Activated effector memory CD4-positive, alpha-beta T cell treated with anti-CD3 and anti-CD28 coated beads, Interleukin-2, amount 50 U/mL, for 16 hours (primary cell): ENCODE results near the gene ARHGEF11.
"Not testable (repeated sequence)": the region's sequence is repeated elsewhere in the genome, so short reads cannot be mapped to it uniquely, and the experiment has no call there.

Source experiments
- DNase-seq: peaks from one replicate; pipeline ENCODE4 v3.0.0-alpha.2; 2020

The ARHGEF11 gene, protein sequence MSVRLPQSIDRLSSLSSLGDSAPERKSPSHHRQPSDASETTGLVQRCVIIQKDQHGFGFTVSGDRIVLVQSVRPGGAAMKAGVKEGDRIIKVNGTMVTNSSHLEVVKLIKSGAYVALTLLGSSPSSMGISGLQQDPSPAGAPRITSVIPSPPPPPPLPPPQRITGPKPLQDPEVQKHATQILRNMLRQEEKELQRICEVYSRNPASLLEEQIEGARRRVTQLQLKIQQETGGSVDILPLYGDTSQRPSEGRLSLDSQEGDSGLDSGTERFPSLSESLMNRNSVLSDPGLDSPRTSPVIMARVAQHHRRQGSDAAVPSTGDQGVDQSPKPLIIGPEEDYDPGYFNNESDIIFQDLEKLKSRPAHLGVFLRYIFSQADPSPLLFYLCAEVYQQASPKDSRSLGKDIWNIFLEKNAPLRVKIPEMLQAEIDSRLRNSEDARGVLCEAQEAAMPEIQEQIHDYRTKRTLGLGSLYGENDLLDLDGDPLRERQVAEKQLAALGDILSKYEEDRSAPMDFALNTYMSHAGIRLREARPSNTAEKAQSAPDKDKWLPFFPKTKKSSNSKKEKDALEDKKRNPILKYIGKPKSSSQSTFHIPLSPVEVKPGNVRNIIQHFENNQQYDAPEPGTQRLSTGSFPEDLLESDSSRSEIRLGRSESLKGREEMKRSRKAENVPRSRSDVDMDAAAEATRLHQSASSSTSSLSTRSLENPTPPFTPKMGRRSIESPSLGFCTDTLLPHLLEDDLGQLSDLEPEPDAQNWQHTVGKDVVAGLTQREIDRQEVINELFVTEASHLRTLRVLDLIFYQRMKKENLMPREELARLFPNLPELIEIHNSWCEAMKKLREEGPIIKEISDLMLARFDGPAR (N-terminal part only)

GRCh38 chr1:157045250-157046218 is at the start of gene ARHGEF11:
TSS of gene ARHGEF11 (minus strand) at chr1:157045742. CDS start at chr1:157044330, 1,412 bp downstream.
- peak; percentile 66 for DNase-seq

DNA sequence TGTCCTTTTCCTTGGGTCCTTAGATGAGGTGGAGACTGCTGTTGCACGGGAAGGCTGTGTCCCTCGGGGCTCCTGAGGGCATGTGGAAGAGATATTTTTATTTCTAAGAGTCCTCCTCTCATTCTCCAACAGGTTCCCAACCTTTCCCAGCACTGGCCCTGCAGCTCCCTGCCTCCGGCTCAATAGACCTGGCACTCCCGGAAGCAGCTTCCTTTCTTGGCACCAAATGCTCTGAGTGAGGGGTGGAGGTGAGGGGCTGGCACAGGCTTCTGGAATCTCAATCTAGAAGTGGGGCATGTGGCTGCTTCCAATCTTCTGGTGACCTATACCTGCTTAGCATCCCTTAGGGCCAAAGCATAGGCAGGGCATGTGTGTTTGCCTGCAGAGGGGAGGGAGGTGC is 49.5 kb upstream of the ARHGEF11 start:
- peak; percentile 22 for DNase-seq

DNA sequence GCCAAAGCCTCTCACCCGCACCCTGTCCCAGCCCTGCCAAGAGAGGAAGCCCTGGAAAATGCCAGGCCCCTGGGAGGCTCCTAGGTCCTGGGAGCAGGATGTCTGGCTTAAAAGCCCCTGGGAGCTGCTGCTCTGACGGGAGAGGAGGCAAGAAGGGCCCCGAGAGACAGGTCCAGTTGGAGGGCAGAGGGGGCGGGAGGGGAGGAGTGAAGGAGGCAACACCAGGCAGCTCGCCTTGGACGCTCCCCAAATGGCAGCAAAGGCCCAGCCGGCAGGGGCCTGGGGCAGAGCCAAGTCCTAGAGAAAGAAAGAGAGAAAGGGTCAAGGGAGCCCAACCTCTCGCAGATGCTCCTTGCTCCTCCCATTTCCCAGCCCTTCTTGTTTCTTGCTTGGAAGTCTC is 47.3 kb upstream of the ARHGEF11 start:
- no peak for DNase-seq

GRCh38 chr1:157091668-157092273 is 46.2 kb upstream of the ARHGEF11 start:
- no peak for DNase-seq

DNA sequence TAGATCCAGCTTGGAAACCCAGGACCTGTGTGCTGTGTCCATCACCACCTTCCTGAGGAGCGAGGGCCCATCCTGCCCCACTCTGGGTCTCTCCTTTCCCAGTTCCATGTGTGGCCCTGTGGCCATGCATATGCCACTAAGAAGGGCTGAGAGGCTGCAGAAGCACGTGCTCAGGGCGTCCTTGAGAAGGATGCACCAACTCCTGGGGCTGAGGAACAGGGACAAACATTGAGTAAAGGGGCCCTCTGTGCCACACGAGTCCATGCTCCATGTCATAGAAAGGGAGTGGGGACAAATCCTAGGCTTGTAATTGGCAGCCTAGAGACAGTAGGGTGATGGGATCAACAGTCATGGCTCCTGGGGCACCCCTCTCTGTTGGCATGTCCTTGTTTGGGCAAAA is 45.6 kb upstream of the ARHGEF11 start:
- no peak for DNase-seq

DNA sequence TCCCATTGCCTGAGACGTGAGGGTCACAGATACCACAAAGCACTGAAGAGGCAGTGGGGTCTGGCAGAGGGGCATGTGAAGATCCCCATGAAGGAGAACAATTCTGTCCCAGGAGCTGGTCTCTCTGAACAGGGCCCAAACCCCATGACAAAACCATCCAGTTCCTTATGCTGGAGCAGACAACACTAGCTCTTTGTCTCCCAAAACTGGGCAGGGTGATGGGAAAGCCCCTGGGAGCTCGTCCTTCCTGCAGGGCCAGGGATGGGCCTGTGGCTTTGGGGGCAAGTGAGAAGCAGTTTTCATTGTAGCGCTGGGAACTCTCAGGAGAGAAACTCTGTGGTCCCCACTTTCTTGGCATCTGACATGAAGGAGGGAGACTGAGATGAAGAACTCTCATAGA is 45.2 kb upstream of the ARHGEF11 start:
- DNase-seq: no peak

GRCh38 chr1:157090196-157090647 is 44.7 kb upstream of the ARHGEF11 start:
- peak; percentile 94 for DNase-seq

DNA sequence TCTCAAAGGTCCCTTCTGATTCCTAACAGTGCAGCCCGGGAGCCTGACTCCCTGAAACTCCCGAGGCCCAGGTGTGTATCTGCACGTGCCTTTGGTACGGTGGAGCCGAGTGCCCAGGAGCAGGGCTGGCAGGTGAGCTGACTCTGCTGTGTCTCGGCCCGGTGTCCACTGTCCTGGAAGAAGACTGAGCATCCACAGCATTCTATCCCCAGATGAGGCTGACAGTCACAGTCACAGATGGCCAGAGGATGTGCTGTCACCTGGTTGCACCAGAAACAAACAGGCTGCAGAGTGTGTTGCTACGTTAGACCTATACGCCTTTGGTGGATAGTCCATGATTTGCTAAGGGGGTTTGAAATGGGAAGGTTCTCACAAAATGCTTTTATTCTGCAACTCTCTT is 44.2 kb upstream of the ARHGEF11 start:
- no peak for DNase-seq

- DNase-seq: no peak
These were observed 43.1 kb upstream of the ARHGEF11 start for GRCh38 chr1:157088607-157089006.

DNA sequence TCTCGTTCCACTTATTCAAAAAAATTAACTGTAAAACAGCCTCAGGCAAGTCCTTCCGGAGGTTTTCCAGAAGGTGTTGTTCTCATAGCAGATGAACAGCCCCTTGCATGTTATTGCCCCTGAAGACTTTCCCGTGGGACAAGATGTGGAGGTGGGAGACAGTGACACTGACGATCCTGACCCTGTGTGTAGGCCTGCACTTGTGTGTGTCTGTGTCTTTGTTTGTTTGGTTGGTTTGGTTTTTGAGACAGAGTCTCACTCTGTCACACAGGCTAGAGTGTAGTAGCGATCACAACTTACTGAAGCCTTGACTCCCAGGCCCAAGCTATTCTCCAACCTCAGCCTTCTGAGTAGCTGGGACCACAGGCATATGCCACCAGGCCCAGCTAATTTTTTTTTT is 41.5 kb upstream of the ARHGEF11 start:
- DNase-seq: no peak

GRCh38 chr1:157086299-157086698 is 40.8 kb upstream of the ARHGEF11 start:
- no peak for DNase-seq

- DNase-seq: no peak
These were observed 39.9 kb upstream of the ARHGEF11 start for GRCh38 chr1:157085421-157085820.

GRCh38 chr1:157084720-157085119 is 39.2 kb upstream of the ARHGEF11 start:
- DNase-seq: no peak

GRCh38 chr1:157081707-157082106 is 36.2 kb upstream of the ARHGEF11 start:
- no peak for DNase-seq

GRCh38 chr1:157080714-157081113 is 35.2 kb upstream of the ARHGEF11 start:
- no peak for DNase-seq

DNA sequence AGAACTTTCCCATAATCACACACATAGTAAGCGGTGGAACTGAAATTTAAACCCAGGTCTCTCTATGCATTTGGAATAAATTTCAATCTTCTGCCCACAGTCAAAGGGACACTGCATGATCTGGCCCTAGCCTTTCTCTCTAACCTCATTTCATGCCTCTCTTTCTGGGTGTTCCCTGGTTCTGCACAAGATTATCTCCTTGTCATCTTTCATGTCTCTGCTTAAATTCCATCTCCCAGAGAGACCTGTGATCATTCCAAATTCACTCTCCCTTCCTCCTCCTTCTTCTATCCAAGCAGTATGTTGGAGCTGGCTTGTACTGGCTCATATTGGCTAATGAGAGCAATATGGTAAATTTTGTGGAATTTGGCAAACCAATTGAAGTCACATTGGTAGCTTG is 31.9 kb upstream of the ARHGEF11 start:
- DNase-seq: no peak

DNA sequence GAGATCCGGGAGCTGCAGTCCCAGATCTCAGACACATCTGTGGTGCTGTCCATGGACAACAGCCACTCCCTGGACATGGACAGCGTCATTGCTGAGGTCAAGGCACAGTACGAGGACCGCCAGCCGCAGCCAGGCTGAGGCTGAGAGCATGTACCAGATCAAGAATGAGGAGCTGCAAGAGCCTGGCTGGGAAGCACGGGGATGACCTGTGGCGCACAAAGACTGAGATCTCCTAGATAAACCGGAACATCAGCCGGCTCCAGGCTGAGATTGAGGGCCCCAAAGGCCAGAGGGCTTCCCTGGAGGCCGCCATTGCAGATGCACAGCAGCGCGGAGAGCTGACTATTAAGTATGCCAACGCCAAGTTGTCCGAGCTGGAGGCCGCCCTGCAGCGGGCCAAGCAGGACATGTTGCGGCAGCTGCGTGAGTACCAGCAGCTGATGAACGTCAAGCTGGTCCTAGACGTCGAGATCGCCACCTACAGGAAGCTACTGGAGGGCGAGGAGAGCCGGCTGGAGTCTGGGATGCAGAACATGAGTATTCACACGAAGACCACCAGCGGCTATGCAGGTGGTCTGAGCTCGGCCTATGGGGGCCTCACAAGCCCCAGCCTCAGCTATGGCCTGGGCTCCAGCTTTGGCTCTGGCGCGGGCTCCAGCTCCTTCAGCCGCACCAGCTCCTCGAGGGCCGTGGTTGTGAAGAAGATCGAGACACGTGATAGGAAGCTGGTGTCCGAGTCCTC is 28.6 kb upstream of the ARHGEF11 start:
- peak; percentile 66 for DNase-seq

- no peak for DNase-seq
These were observed 24.1 kb upstream of the ARHGEF11 start for GRCh38 chr1:157069601-157070000.

DNA sequence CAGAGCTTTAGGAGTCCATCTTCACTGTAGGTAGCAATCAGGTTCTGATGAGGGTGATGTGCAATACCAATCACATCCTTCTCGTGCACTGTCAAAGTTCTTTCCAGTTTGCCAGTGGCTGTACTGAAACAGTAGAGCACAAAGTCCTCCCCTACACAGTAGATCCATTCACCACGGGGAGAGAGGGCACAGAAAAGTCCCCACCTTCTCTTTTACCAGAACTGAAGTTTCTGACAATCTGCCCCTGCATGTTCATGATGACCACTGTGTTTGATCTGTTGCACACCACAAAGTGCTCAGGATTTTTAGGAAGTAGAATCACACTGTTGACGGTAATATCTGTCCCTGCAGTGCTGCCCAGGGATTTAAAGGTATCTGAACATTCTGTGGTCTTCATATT is 13.7 kb upstream of the ARHGEF11 start:
- DNase-seq: not testable (repeated sequence)

DNA sequence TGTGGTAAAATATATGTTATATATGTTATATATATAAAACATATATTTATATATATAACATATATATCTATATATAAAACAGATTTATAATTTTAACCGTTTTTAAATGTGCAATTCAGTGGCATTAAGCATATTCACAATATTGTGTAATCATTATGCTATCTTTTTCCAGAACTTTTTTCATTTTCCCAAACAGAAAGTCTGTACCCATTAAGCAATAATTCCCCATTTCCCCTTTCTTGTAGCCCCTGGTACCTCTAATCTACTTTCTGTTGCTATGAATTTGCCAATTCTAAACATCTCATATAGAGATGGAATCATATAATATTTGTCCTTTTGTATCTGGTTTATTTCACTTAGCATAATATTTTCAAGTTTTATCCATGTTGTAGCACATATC is 10.7 kb upstream of the ARHGEF11 start:
- no peak for DNase-seq

DNA sequence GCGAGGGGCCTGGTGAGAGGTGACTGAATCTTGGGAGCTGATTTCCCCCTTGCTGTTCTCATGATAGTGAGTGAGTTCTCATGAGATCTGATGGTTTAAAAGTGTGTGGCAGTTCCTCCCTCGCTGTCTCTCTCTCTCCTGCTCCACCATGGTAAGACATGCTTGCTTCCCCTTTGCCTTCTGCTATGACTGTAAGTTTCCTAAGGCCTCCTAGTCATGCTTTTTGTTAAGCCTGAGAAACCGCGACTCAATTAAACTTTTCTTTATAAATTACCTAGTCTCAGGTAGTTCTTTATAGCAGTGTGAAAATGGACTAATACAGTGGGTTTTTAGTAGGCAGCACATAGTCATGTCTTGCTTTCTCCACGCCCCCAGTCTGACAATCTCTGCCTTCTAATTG is 10.2 kb upstream of the ARHGEF11 start:
- not testable (repeated sequence) for DNase-seq
